Amniotic stem cell (primary cell): Measurements from ENCODE around the gene MYO1E.
"Not testable (repeated sequence)": the region's sequence is repeated elsewhere in the genome, so short reads cannot be mapped to it uniquely, and the experiment has no call there.

ENCODE experiments used
- DNase-seq: peaks from one replicate; lab custom pipeline; 2025; lab: John Stamatoyannopoulos, UW

MYO1E gene

GRCh38 chr15:59127255-59127654, 245.4 kb downstream of the MYO1E start:
- not testable (repeated sequence) for DNase-seq

- not testable (repeated sequence) for DNase-seq
These were observed 247.0 kb downstream of the MYO1E start for GRCh38 chr15:59125683-59126082.

- no peak for DNase-seq
These were observed 248.4 kb downstream of the MYO1E start for GRCh38 chr15:59124261-59124660.

GRCh38 chr15:59120937-59121336, 251.7 kb downstream of the MYO1E start:
- DNase-seq, result no peak

- DNase-seq, result no peak
These were observed 253.0 kb downstream of the MYO1E start for GRCh38 chr15:59119625-59120024.

- DNase-seq, result no peak
These were observed 255.9 kb downstream of the MYO1E start for GRCh38 chr15:59116771-59117170.

GRCh38 chr15:59116141-59116540, 256.5 kb downstream of the MYO1E start:
- DNase-seq, result no peak

GRCh38 chr15:59115047-59115446, 257.6 kb downstream of the MYO1E start:
- no peak for DNase-seq

- DNase-seq, result no peak
These were observed 261.4 kb downstream of the MYO1E start for GRCh38 chr15:59111251-59111650.

- DNase-seq, result no peak
These were observed 266.8 kb downstream of the MYO1E start for GRCh38 chr15:59105854-59106253.

GRCh38 chr15:59104912-59105732, 267.5 kb downstream of the MYO1E start, which contains the start of gene CCNB2:
CCNB2 (plus strand) TSS chr15:59105146; CDS start chr15:59105269, 123 bp downstream.
- peak; percentile 90 for DNase-seq

GRCh38 chr15:59104602-59104911, 268.1 kb downstream of the MYO1E start:
- no peak for DNase-seq

- no peak for DNase-seq
These were observed 273.4 kb downstream of the MYO1E start for GRCh38 chr15:59099162-59099685.

GRCh38 chr15:59096429-59096828, 276.2 kb downstream of the MYO1E start:
- DNase-seq, result no peak

- DNase-seq, result no peak
These were observed 278.6 kb downstream of the MYO1E start for GRCh38 chr15:59094077-59094476.

- DNase-seq, result no peak
These were observed 284.9 kb downstream of the MYO1E start for GRCh38 chr15:59087731-59088130.
